GM12801 (cell line): ENCODE measurements around the gene ZCCHC7.

Experiments used
- TF ChIP-seq, protein P1 (sequence below): IDR thresholded peaks from one replicate; pipeline ENCODE4 v1.5.1; 2011; ENCODE audit warnings: control low read depth; ENCODE audit not compliant: insufficient read length; ENCODE audit errors: extremely low read depth

The ZCCHC7 gene

DNA sequence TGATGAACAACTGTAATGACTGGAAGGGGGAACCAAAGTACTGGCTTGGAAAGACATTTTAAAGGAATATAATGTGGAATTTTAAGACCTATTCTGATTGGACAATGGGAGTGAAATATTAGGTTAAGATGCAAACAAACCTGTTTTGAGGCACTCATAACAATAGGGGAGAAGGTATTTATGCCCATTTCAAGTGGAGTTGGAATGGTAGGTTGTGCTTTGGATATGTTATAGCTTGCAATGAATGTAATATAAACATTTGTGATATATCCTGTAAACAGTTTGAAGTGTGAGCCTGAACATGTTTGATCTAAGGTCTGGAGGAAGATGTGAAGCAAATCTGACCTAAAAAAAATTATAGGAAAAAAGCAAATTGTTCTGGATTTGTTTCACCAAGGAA is 172.5 kb downstream of the ZCCHC7 start:
- TF ChIP-seq, protein P1, sequence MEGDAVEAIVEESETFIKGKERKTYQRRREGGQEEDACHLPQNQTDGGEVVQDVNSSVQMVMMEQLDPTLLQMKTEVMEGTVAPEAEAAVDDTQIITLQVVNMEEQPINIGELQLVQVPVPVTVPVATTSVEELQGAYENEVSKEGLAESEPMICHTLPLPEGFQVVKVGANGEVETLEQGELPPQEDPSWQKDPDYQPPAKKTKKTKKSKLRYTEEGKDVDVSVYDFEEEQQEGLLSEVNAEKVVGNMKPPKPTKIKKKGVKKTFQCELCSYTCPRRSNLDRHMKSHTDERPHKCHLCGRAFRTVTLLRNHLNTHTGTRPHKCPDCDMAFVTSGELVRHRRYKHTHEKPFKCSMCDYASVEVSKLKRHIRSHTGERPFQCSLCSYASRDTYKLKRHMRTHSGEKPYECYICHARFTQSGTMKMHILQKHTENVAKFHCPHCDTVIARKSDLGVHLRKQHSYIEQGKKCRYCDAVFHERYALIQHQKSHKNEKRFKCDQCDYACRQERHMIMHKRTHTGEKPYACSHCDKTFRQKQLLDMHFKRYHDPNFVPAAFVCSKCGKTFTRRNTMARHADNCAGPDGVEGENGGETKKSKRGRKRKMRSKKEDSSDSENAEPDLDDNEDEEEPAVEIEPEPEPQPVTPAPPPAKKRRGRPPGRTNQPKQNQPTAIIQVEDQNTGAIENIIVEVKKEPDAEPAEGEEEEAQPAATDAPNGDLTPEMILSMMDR = no peak

DNA sequence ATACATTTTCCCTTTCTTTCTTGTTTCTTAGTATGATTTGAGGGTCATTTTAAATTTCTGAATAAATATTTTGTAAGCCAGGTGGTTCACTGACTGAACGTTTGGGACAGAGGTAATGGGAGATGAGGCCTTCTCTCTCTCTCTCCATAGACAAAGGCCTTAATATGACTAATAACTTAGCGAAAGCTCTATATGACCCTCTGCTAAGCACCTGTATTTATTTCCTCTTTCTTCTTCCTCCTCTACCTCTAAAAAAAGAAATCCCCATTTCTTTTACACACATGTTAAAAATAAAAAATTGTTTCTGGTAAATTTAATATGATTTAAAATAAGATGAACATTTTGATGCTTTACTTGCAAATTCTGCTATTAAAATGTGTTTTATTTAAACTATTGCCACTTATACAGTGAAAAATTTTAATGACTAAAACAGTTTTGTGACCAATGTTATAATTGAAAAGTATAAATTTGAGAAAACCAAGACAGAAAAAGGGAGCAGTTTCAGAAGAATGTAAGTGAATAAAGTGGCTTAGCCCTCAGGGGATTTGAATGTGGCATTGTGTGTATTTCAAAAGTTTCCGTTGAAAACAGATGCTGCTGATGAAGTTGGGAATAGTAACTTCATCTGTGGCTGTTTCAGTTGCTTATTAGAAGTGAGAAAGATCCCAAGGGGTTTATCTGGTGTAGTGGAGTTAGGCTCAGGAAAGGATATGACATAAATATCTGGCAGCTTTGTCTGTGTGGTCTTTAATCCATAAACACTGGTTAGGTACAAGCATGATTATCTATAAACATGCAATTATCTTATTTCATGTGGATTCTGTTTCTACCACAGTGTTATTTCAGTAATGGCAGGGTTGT is 173.5 kb downstream of the ZCCHC7 start:
- TF ChIP-seq, protein P1 = no peak

DNA sequence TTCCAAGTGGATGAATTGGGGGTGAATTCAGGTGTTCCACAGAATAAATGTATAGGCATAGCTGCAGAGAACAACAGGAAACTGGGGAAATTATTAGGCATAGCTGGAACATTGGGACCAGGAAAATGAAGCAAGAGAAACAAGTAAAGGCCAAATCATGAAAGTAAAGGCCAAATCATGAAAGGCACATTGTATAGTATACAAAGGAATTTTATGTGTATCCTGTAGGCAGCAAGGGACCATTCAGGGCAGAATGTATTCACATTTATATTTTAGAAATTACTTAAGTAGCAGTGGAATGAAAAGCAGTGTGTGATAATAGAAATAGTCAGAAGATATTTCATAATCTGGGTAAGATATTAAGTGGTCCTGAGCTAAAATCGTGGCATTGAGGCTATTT is 174.8 kb downstream of the ZCCHC7 start:
- TF ChIP-seq, protein P1 = no peak

DNA sequence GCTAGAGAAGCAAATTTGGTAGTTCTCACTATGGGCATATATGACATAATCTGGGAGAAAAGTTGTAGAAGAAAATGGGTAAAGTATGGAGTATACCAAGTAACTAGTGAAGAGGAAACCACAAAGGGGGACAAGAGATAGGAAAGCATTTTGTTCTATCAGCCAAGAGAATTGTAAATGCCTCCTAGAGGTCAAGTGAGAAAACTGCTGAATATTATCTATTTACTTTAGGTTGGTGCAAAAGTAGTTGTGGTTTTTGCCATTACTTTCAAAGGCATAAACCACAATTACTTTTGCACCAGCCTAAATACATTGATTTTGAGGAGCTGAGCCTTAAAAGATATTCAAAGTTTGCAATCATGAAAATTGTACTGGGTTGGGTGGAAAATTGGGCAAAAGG is 175.4 kb downstream of the ZCCHC7 start:
- TF ChIP-seq, protein P1 = no peak

DNA sequence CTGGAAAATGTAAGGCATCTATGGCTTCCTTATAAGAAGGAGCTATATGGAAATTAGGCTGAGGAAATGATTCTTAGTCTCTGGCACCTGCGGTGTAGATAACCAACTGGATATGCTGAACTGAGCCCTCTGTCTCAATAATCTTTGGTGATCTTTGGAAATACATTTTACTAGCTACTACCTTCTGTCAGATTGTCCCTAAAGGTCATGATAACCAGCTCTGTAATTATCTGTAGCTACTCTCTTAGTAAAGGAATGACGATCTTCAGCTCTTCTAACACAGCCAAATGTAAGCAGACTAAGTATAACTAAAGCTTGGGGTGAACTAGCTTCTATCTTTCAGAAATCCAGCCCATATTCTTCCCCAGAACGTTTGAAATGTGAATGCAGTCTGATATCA is 177.2 kb downstream of the ZCCHC7 start:
- TF ChIP-seq, protein P1 = no peak

DNA sequence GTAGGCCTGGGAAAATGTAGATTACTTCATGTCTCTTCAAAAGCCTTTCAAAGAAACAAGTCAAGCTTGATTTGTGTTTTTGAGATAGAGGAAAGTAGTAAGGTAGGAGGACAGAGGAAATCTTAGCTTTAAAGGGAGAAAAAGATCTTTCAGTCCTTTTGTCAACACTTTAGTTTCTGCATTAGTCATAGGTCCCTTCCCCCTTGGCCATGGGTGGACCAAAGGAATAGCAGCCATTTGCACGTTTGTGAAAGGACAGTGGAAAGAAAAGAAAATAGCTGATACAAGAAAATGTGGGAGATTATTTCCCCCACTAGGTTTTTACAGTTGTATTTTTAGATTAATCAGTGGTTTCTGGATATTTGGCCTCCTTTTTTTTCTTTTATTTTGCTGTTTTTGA is 180.2 kb downstream of the ZCCHC7 start:
- TF ChIP-seq, protein P1 = no peak

DNA sequence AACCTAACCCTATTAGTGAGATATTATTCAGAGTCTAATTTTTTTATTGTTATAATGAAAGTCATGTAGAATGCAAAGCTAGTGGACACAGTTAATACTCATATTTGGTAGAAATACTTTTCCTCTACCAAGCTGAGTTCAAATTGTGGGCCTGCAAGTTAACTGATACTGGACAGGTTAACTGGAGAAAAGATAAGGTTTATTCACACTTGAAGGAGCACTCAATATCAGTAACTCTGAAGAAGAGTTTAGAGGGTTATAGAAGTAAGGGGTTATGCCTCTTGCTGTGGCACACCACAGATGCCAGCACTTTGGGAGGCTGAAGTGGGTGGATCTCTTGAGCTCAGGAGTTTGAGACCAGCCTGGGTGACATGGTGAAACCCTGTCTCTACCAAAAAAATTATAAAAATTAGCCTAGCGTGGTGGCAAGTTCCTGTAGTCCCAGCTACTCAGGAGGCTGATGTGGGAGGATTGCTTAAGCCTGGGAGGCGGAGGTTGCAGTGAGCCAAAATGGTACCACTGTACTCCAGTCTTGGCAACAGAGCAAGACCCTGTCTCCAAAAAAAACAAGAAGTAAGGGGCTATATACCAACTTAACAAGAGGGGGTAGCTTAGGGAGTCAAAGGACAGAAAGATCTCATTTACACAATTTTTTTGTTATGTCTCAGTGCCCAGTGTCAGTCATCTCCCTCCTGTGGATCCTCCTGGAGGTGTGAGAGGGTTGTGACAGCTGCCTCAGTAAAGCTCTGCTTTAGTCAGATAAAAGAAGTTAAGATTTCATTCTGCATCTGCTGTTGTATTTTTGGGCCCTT is 180.9 kb downstream of the ZCCHC7 start:
- TF ChIP-seq, protein P1 = no peak
